IMR-90 (cell line): ENCODE results near the gene TCF4. TPM values are rescaled to one million over a fixed set of nuclear protein-coding genes. Genes with fewer than 3 reads are reported as not detected.

ENCODE experiments used
- ATAC-seq: fragments of 200-7000 bp; cut with Tn5 transposase; 2 replicates; pipeline ENCODE4 v1.9.1; 2020; ENCODE audit warnings: low read depth, mild to moderate bottlenecking, moderate library complexity
- BruUV-seq: library from RNA; stranded (reverse); fragments of 400-500 nt; replicated peaks from 2 replicates; lab custom pipeline; 2021; lab: Mats Ljungman, UMichigan
- CTCF ChIA-PET: fragments of 300-600 bp; formaldehyde crosslinking; extraction: SDS; loops from one replicate; lab custom pipeline; 2021; ENCODE audit warnings: antibody characterized with exemption; lab: Yijun Ruan, JAX
- POLR2A ChIA-PET: fragments of 300-600 bp; sonication (Branson Sonifier 250); formaldehyde crosslinking; loops from one replicate; lab custom pipeline; 2022; ENCODE audit warnings: antibody characterized with exemption; ENCODE audit not compliant: unreplicated experiment; lab: Charles Lee
- DNase-seq: peaks from one replicate; pipeline ENCODE4 v3.0.0; 2013
- H2AFZ ChIP-seq: replicated peaks from 2 replicates; pipeline ENCODE3; 2013; ENCODE audit warnings: low read length, mild to moderate bottlenecking; ENCODE audit not compliant: poor library complexity
- H2AK5ac ChIP-seq: 2 replicates; pipeline ENCODE4 v1.6.1; 2013; ENCODE audit warnings: low read depth, low read length, inconsistent platforms
- H2AK9ac ChIP-seq: replicated peaks from 2 replicates; pipeline ENCODE3; 2013; ENCODE audit warnings: mild to moderate bottlenecking, low read depth, low read length, moderate library complexity; ENCODE audit not compliant: poor library complexity
- H2BK120ac ChIP-seq: 2 replicates; pipeline ENCODE4 v1.6.1; 2013; ENCODE audit warnings: low read depth, low read length, inconsistent platforms
- H2BK15ac ChIP-seq: 3 replicates; pipeline ENCODE4 v1.6.1; 2013; ENCODE audit warnings: low read depth, low read length, inconsistent platforms
- H2BK20ac ChIP-seq: 2 replicates; pipeline ENCODE4 v1.6.1; 2013; ENCODE audit warnings: low read depth, mild to moderate bottlenecking, inconsistent platforms, low read length, moderate library complexity
- H2BK5ac ChIP-seq: 2 replicates; pipeline ENCODE4 v1.6.1; 2013; ENCODE audit warnings: mild to moderate bottlenecking, low read depth, low read length, inconsistent platforms; ENCODE audit not compliant: poor library complexity, severe bottlenecking
- H3K14ac ChIP-seq: replicated peaks from 2 replicates; pipeline ENCODE4 v1.6.1; 2013; ENCODE audit warnings: low read depth, low read length, inconsistent platforms
- H3K18ac ChIP-seq: 2 replicates; pipeline ENCODE4 v1.6.1; 2013; ENCODE audit warnings: low read depth, low read length, control low read depth
- H3K23ac ChIP-seq: 2 replicates; pipeline ENCODE4 v1.6.1; 2013; ENCODE audit warnings: low read depth, low read length, inconsistent platforms
- H3K27ac ChIP-seq: 2 replicates; pipeline ENCODE4 v1.5.1; 2013; ENCODE audit warnings: mild to moderate bottlenecking, control low read depth, low read length; ENCODE audit not compliant: insufficient read depth
- H3K27me3 ChIP-seq: 2 replicates; pipeline ENCODE4 v1.6.1; 2013; ENCODE audit warnings: low read length; ENCODE audit not compliant: control insufficient read depth, insufficient read depth
- H3K36me3 ChIP-seq: 2 replicates; pipeline ENCODE4 v1.6.1; 2013; ENCODE audit warnings: low read length, mixed read lengths; ENCODE audit not compliant: control insufficient read depth, insufficient read depth
- H3K4ac ChIP-seq: 2 replicates; pipeline ENCODE4 v1.6.1; 2013; ENCODE audit warnings: low read depth, low read length, inconsistent platforms
- H3K4me1 ChIP-seq: 2 replicates; pipeline ENCODE4 v1.6.1; 2013; ENCODE audit warnings: low read length, mixed read lengths; ENCODE audit not compliant: control insufficient read depth, insufficient read depth
- H3K4me2 ChIP-seq: 2 replicates; pipeline ENCODE4 v1.6.1; 2013; ENCODE audit warnings: low read depth, mild to moderate bottlenecking, control low read depth, low read length, moderate library complexity
- H3K4me3 ChIP-seq: 2 replicates; pipeline ENCODE4 v1.5.1; 2013; ENCODE audit warnings: low read depth, mild to moderate bottlenecking, control low read depth, low read length, moderate library complexity; ENCODE audit not compliant: insufficient read depth
- H3K56ac ChIP-seq: 2 replicates; pipeline ENCODE4 v1.6.1; 2013; ENCODE audit warnings: low read length, inconsistent platforms; ENCODE audit not compliant: insufficient read depth; ENCODE audit errors: extremely low read depth
- H3K79me1 ChIP-seq, 2 experiments: 2 replicates each; pipeline ENCODE4 v1.6.1; 2013; ENCODE audit warnings: low read length in 2 of 2, inconsistent platforms in 1 of 2, low read depth in 1 of 2
- H3K9ac ChIP-seq: 2 replicates; pipeline ENCODE4 v1.6.1; 2013; ENCODE audit warnings: low read depth, low read length, control low read depth
- H3K9me1 ChIP-seq: 2 replicates; pipeline ENCODE4 v1.6.1; 2013; ENCODE audit warnings: low read length, inconsistent platforms; ENCODE audit not compliant: insufficient read depth
- H3K9me3 ChIP-seq: 2 replicates; pipeline ENCODE4 v1.6.1; 2013; ENCODE audit warnings: low read length; ENCODE audit not compliant: control insufficient read depth, insufficient read depth
- H4K20me1 ChIP-seq: 2 replicates; pipeline ENCODE4 v1.6.1; 2013; ENCODE audit warnings: low read length, inconsistent platforms; ENCODE audit not compliant: insufficient read depth
- H4K5ac ChIP-seq: 2 replicates; pipeline ENCODE4 v1.6.1; 2013; ENCODE audit warnings: mild to moderate bottlenecking, low read depth, low read length, control low read depth
- H4K8ac ChIP-seq, 2 experiments: 2 replicates each; pipeline ENCODE4 v1.6.1; 2013; ENCODE audit warnings: low read depth in 2 of 2, low read length in 2 of 2, control low read depth in 1 of 2, inconsistent platforms in 1 of 2
- H4K91ac ChIP-seq: 2 replicates; pipeline ENCODE4 v1.6.1; 2013; ENCODE audit warnings: low read depth, low read length, inconsistent platforms; ENCODE audit not compliant: insufficient read depth
- BHLHE40 ChIP-seq: fragments of 150-350 bp; IDR thresholded peaks from 2 replicates; pipeline ENCODE4 v1.6.1; 2016; ENCODE audit warnings: mild to moderate bottlenecking, low read depth, low read length
- CHD1 ChIP-seq: IDR thresholded peaks from 2 replicates; pipeline ENCODE4 v1.6.1; 2012; ENCODE audit warnings: low read depth, low read length, improper control_type of control experiment
- FOS ChIP-seq: fragments of 150-350 bp; IDR thresholded peaks from 2 replicates; pipeline ENCODE4 v1.6.1; 2016; ENCODE audit warnings: low read depth, low read length
- MAFK ChIP-seq: IDR thresholded peaks from 2 replicates; pipeline ENCODE4 v1.6.1; 2012; ENCODE audit warnings: low read depth, low read length, improper control_type of control experiment
- MAZ ChIP-seq: IDR thresholded peaks from 2 replicates; pipeline ENCODE4 v1.6.1; 2012; ENCODE audit warnings: low read depth, mild to moderate bottlenecking, low read length, improper control_type of control experiment, moderate library complexity, borderline replicate concordance
- MXI1 ChIP-seq: IDR thresholded peaks from 2 replicates; pipeline ENCODE4 v1.6.1; 2012; ENCODE audit warnings: low read depth, mild to moderate bottlenecking, low read length, moderate library complexity, borderline replicate concordance
- NFE2L2 ChIP-seq: fragments of 150-350 bp; IDR thresholded peaks from 2 replicates; pipeline ENCODE4 v1.6.1; 2016; ENCODE audit warnings: low read depth, mild to moderate bottlenecking, low read length
- POLR2A ChIP-seq: IDR thresholded peaks from 2 replicates; pipeline ENCODE4 v1.6.1; 2012; ENCODE audit warnings: mild to moderate bottlenecking, low read depth, low read length
- RAD21 ChIP-seq: IDR thresholded peaks from 2 replicates; pipeline ENCODE4 v1.6.1; 2012; ENCODE audit warnings: low read length, improper control_type of control experiment
- RCOR1 ChIP-seq: IDR thresholded peaks from 2 replicates; pipeline ENCODE4 v1.6.1; 2012; ENCODE audit warnings: mild to moderate bottlenecking, low read length, improper control_type of control experiment; ENCODE audit not compliant: insufficient replicate concordance
- SMC3 ChIP-seq: fragments of 150-350 bp; IDR thresholded peaks from 2 replicates; pipeline ENCODE4 v1.6.1; 2016; ENCODE audit warnings: low read depth, mild to moderate bottlenecking, antibody characterized with exemption, low read length, moderate library complexity
- WGBS, 2 experiments: methylation state at CpG; one replicate each; pipeline versions ENCODE4 v1.1.5 to v1.1.7; 2013; ENCODE audit warnings: missing lambda C conversion rate in 2 of 2; ENCODE audit not compliant: insufficient read length in 1 of 2; ENCODE audit errors: extremely low coverage in 2 of 2; 5-methylcytosine and 5-hydroxymethylcytosine counted together
- dilution Hi-C: fragments of 300-500 bp; cut with HindIII; formaldehyde crosslinking; loops from one replicate; pipeline ENCODE4 v1.14.3; 2018; ENCODE audit warnings: low sequenced_read_pairs; ENCODE audit not compliant: unreplicated experiment
- in situ Hi-C: fragments of 300-500 bp; cut with MboI; formaldehyde crosslinking; loops from 3 replicates; pipeline ENCODE4 v1.14.3; 2019; ENCODE audit warnings: low sequenced_read_pairs, inconsistent platforms, mixed read lengths
- intact Hi-C: fragments of 100-400 bp; cut with micrococcal nuclease; formaldehyde crosslinking; loops from 2 replicates; pipeline ENCODE4 v1.10.0; 2022
- polyA plus RNA-seq, 3 experiments: library from polyadenylated mRNA; depleted of rRNA; stranded (reverse); fragments of >200 nt; gene quantifications; 2 replicates each; pipeline ENCODE4 v1.2.3, GENCODE V29; 2012; ENCODE audit warnings: low replicate concordance in 1 of 3
- total RNA-seq: library from RNA; depleted of rRNA; stranded (reverse); fragments of >200 nt; gene quantifications from 2 replicates; pipeline ENCODE4 v1.2.3, GENCODE V29; 2012
- TF ChIP-seq, protein P1 (sequence below): fragments of 150-350 bp; IDR thresholded peaks from 2 replicates; pipeline ENCODE4 v1.6.1; 2017; ENCODE audit warnings: mild to moderate bottlenecking, antibody characterized with exemption, low read length, low read depth

TCF4 gene
- total and polyA plus RNA-seq, 2 of the 4 experiments (the other 2 are of a cell fraction) = 30.0 to 87.1 TPM

- no peak overlapping the region for H2AFZ ChIP-seq
- peaks cover 12% of the 10 kb centered on the region; the same call in 1 of the 2 replicates for H3K4me1 ChIP-seq
- 0 out of 2 replicates have a peak overlapping the region, but pooled peaks have one; percentile 2 for H3K56ac ChIP-seq
- H2AK9ac ChIP-seq = no peak overlapping the region
- H4K20me1 ChIP-seq = no peaks in the 10 kb centered on the region
- ATAC-seq (no peak), DNase-seq (no peak)
- ChIA-PET POLR2A (interaction anchor here (0.7 kb wide), 1 partner anchor 40 kb away, joined by 4 read pairs; no protein-coding TSS in a partner anchor), CTCF (no interaction called here)
- dilution Hi-C loops = no loop called here
- peaks cover 4% of the 10 kb centered on the region; the same call in 1 of the 2 replicates for H3K9me1 ChIP-seq
- no CpG with 5 or more reads among the region's 6 CpGs for WGBS, 2 experiments
- TF ChIP-seq MAFK (no peak), FOS (no peak), RAD21 (no peak), POLR2A (no peak), NFE2L2 (no peak), CHD1 (no peak), MXI1 (no peak), RCOR1 (no peak), SMC3 (no peak), BHLHE40 (no peak), MAZ (no peak)
- TF ChIP-seq, protein P1, sequence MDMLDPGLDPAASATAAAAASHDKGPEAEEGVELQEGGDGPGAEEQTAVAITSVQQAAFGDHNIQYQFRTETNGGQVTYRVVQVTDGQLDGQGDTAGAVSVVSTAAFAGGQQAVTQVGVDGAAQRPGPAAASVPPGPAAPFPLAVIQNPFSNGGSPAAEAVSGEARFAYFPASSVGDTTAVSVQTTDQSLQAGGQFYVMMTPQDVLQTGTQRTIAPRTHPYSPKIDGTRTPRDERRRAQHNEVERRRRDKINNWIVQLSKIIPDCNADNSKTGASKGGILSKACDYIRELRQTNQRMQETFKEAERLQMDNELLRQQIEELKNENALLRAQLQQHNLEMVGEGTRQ = no peak
- peak overlapping the region; percentile 56; the same call in 1 of the 2 replicates for H2AK5ac ChIP-seq
- peak overlapping the region; percentile 45; the same call in 1 of the 2 replicates for H4K91ac ChIP-seq
- H4K5ac ChIP-seq = peak overlapping the region; percentile 83; the same call in 1 of the 2 replicates
- H3K9me3 ChIP-seq = no peaks in the 10 kb centered on the region
- peak overlapping the region; percentile 91; the same call in 1 of the 2 replicates for H3K18ac ChIP-seq
- H3K4ac ChIP-seq = peak overlapping the region; percentile 58; the same call in 1 of the 2 replicates
- peak overlapping the region; percentile 76; the same call in 1 of the 2 replicates for H3K27ac ChIP-seq
- peak overlapping the region; percentile 8 to 79; a peak in 3 of 4 replicates for H4K8ac ChIP-seq
- no peaks in the 10 kb centered on the region for H3K36me3 ChIP-seq
- BruUV-seq = no TSS peak
- H3K27me3 ChIP-seq = no peaks in the 10 kb centered on the region
- intact Hi-C loops = loop anchor here (1.0 to 5.0 kb wide), 3 partner anchors 78 to 168 kb away; partner anchors contain the start of gene TCF4
- H3K79me1 ChIP-seq = peaks cover 31 to 67% of the 10 kb centered on the region in 2 experiments
- H3K4me2 ChIP-seq = peak overlapping the region; percentile 98
- peak overlapping the region; percentile 28; the same call in 1 of the 2 replicates for H3K4me3 ChIP-seq
- 0 out of 2 replicates have a peak overlapping the region, but pooled peaks have one; percentile 61 for H3K14ac ChIP-seq
- H2BK120ac ChIP-seq = peak overlapping the region; percentile 88
- in situ Hi-C loops = loop anchor here (25.0 kb wide), 1 partner anchor 183 kb away; no protein-coding TSS in a partner anchor
- H3K9ac ChIP-seq = peak overlapping the region; percentile 79
- peak overlapping the region; percentile 89 for H2BK5ac ChIP-seq
- H3K23ac ChIP-seq = peak overlapping the region; percentile 96
- peak overlapping the region; percentile 85; the same call in 2 of the 3 replicates for H2BK15ac ChIP-seq
- peak overlapping the region; percentile 68; the same call in 1 of the 2 replicates for H2BK20ac ChIP-seq
Measured at GRCh38 chr18:55420665-55421307, 167.2 kb downstream of the TCF4 start.
